Sigmoid colon (tissue), 7 donors: ENCODE data around the gene FRMD8. TPM values are rescaled to one million over a fixed set of nuclear protein-coding genes. Genes with fewer than 3 reads are reported as not detected.

Experiments
- DNase-seq: peaks from one replicate; pipeline ENCODE4 v3.0.0-alpha.2; 2019
- H3K27ac ChIP-seq, 4 donors: fragments of 200-600 bp; sonication (generic); one replicate each; pipeline ENCODE4 v1.5.1; 2016 to 2019; ENCODE audit warnings: mild to moderate bottlenecking in 1 of 4
- H3K27me3 ChIP-seq, 3 donors: fragments of 200-600 bp; sonication (generic); one replicate each; pipeline ENCODE4 v1.5.1; 2019; ENCODE audit warnings: mild to moderate bottlenecking in 1 of 3
- H3K36me3 ChIP-seq, 4 donors: fragments of 200-600 bp; sonication (generic); one replicate each; pipeline ENCODE4 v1.5.1; 2016 to 2019
- H3K4me1 ChIP-seq, 4 donors: fragments of 200-600 bp; sonication (generic); one replicate each; pipeline ENCODE4 v1.5.1; 2017 to 2019
- H3K4me3 ChIP-seq, 4 donors: fragments of 200-600 bp; sonication (generic); one replicate each; pipeline ENCODE4 v1.5.1; 2017 to 2019; ENCODE audit warnings: mild to moderate bottlenecking in 2 of 4, moderate library complexity in 1 of 4
- H3K9me3 ChIP-seq, 4 donors: fragments of 200-600 bp in 3 of 4; sonication (generic) in 3 of 4; one replicate each; pipeline versions ENCODE4 v1.5.1 to v1.6.1; 2013 to 2019
- EP300 ChIP-seq, 4 donors: sonication (generic); formaldehyde crosslinking; IDR thresholded peaks; one replicate each; pipeline ENCODE4 v1.6.1; 2017; ENCODE audit warnings: antibody characterized with exemption in 4 of 4
- POLR2A ChIP-seq, 2 donors: fragments of 450-650 bp; IDR thresholded peaks; one replicate each; pipeline ENCODE4 v1.6.1; 2016; ENCODE audit warnings: antibody characterized with exemption in 2 of 2, mild to moderate bottlenecking in 2 of 2, moderate library complexity in 2 of 2
- POLR2AphosphoS5 ChIP-seq, 4 donors: sonication (generic); formaldehyde crosslinking; IDR thresholded peaks; one replicate each; pipeline ENCODE4 v1.6.1; 2017; ENCODE audit warnings: antibody characterized with exemption in 4 of 4
- WGBS, 2 donors: extraction: QIAGEN DNeasy Blood & Tissue Kit; methylation state at CpG; one replicate each; pipeline ENCODE4 v1.1.7; 2013; 5-methylcytosine and 5-hydroxymethylcytosine counted together
- intact Hi-C: fragments of 100-400 bp; cut with DNase I; formaldehyde crosslinking; loops from one replicate; pipeline ENCODE4 v1.15.1; 2023
- polyA plus RNA-seq, 3 donors: library from polyadenylated mRNA; stranded (reverse); fragments of 200-250 nt; gene quantifications; one replicate each; pipeline ENCODE4 v1.2.3, GENCODE V29; 2013
- total RNA-seq, 4 donors: library from RNA; depleted of rRNA; stranded (reverse); fragments of >200 nt; gene quantifications; one replicate each; pipeline ENCODE4 v1.1.0, GENCODE V29; 2016
- TF ChIP-seq, protein P1 (sequence below), 4 experiments: fragments of 450-650 bp in 3 of 4; fragments of 200-600 bp in 1 of 4; IDR thresholded peaks; one replicate each; pipeline ENCODE4 v1.5.1; 2016 to 2019; ENCODE audit warnings: antibody characterized with exemption in 4 of 4, mild to moderate bottlenecking in 3 of 4, moderate library complexity in 2 of 4
- donor health status: healthy with polysubstance abuse.
- donor health status: Bipolar disorder and iron deficiency.
- donor health status: healthy.

Gene FRMD8
- total and polyA plus RNA-seq, 7 donors: 10.7 to 29.0 (median 21.6) TPM

DNA sequence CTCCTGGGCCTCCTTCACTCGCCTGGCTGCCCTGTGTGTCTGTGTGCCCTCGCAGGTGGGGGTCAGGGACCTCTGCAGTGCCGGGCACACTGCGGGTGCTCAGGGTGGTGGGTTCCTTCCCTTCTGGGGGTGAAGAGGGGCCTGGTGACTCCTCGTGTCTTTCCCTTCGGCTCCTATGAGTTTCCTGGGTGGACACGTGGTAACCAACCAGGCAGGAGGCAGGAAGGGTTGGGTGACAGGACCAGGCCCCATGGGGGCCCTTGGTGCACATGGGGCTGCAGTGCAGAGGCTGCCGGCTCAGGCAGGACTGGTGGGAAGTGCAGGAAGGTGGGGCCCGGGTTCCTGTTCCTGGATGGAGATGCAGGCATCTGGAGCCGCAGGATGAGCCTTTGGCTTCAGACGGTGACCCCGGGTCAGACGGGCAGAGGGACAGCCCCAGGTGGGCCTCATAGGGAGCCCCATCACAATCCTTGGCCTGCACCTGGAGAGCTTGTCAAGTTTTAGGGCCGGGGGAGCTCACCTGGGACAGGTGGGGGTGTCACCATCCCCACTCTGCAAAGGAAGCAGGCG lies 9.6 kb downstream of the FRMD8 start:
- no peak for DNase-seq
- H3K27ac ChIP-seq: no peak overlapping the region
- H3K9me3 ChIP-seq: no peaks in the 10 kb centered on the region
- intact Hi-C loops: no loop called here
- 91 to 93% methylated on average over 15 of the region's 15 CpGs for WGBS, 2 donors
- no peak overlapping the region for H3K4me3 ChIP-seq
- TF ChIP-seq EP300 (IDR thresholded peaks at IDR 0.05): no peak
- TF ChIP-seq POLR2A (IDR thresholded peaks at IDR 0.05): no peak
- TF ChIP-seq, protein P1, sequence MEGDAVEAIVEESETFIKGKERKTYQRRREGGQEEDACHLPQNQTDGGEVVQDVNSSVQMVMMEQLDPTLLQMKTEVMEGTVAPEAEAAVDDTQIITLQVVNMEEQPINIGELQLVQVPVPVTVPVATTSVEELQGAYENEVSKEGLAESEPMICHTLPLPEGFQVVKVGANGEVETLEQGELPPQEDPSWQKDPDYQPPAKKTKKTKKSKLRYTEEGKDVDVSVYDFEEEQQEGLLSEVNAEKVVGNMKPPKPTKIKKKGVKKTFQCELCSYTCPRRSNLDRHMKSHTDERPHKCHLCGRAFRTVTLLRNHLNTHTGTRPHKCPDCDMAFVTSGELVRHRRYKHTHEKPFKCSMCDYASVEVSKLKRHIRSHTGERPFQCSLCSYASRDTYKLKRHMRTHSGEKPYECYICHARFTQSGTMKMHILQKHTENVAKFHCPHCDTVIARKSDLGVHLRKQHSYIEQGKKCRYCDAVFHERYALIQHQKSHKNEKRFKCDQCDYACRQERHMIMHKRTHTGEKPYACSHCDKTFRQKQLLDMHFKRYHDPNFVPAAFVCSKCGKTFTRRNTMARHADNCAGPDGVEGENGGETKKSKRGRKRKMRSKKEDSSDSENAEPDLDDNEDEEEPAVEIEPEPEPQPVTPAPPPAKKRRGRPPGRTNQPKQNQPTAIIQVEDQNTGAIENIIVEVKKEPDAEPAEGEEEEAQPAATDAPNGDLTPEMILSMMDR (IDR thresholded peaks at IDR 0.05): no peak
- no peak for TF ChIP-seq POLR2AphosphoS5 (IDR thresholded peaks at IDR 0.05)
- peaks cover 14 to 76% (median 33%) of the 10 kb centered on the region in 4 donors for H3K36me3 ChIP-seq
- no peaks in the 10 kb centered on the region for H3K27me3 ChIP-seq
- peaks cover 0 to 13% (median 5%) of the 10 kb centered on the region in 4 donors for H3K4me1 ChIP-seq

DNA sequence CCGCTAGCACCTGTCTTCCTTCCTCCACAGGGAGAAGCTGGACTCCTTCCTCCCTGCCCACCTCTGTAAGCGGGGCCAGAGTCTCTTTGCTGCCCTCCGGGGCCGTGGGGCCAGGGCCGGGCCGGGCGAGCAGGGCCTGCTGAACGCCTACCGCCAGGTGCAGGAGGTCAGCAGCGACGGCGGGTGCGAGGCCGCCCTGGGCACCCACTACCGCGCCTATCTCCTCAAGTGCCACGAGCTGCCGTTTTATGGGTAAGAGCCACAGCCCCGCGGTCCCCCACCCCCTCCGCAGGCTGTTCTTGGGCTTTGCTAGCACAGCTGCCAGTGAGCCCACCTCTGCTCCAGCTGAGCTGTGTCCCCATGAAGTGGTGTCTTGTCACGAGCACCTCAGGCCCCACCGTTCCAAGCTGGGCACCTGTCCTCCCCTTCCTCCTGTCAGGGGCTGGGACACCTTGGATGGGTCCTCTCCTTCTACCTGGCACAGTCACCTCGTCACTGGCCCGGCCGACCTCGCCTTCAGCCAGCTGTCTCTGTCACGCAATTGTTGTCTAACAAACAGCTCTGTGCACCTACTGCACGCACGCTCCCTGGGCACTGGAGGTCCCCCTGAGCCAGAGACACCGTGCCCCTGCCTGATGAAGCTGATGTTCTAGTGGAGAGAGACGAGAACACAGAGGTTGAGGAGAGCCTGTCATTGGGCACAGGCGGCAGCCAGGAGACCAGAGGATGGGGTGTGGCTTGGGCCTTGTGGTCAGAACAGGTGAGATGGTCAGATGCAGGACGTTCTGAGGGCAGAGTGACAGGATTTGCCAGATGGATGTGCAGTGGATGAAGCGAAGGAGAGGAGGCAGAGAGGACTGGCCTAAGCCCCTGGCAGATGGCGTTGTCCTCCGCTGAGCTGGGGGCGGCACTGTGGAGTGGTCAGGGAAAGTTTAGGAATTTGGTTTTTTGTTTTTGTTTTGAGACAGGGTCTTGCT lies 10.6 kb downstream of the FRMD8 start:
- Histone ChIP-seq H3K27me3 (no peaks in the 10 kb centered on the region), H3K36me3 (peaks cover 15 to 84% (median 33%) of the 10 kb centered on the region in 4 donors), H3K27ac (no peak overlapping the region), H3K9me3 (no peaks in the 10 kb centered on the region), H3K4me1 (peaks cover 0 to 3% (median 0%) of the 10 kb centered on the region in 4 donors), H3K4me3 (no peak overlapping the region)
- intact Hi-C loops: no loop called here
- WGBS, 2 donors: 91 to 94% methylated on average over 38 of the region's 38 CpGs
- DNase-seq: no peak
- TF ChIP-seq EP300 (IDR thresholded peaks at IDR 0.05) (no peak), POLR2AphosphoS5 (IDR thresholded peaks at IDR 0.05) (no peak)
- TF ChIP-seq, protein P1 (IDR thresholded peaks at IDR 0.05): no peak

DNA sequence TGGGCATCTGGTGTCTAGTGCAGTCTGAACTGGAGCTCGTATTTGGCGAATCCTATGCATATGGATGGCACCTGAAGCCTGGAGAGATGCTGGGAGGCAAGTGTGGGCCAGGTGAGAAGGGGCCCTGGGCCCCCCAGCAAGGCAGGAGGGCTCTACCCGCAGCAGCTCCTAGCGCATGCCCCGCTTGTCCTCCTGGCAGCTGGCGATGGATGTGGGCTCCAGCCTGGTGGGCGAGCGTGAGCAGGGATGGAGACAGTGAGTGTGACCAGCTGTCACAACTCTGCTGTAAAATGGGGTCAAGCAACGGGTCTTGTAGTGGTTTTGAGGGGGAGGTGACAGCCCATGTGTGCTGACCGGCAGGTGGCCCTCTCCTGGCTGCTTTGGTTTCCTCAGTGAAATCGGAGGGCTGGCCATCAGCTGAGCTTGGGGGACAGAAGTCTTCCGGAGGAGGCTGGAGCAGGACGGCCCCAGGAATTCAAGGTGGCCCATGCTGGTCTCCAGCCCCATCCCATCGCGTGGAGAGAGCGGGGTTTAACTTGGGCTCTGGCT lies 12.0 kb downstream of the FRMD8 start:
- no peaks in the 10 kb centered on the region for H3K4me1 ChIP-seq
- peaks cover 15 to 85% (median 29%) of the 10 kb centered on the region in 4 donors for H3K36me3 ChIP-seq
- H3K9me3 ChIP-seq: no peaks in the 10 kb centered on the region
- DNase-seq: no peak
- no peaks in the 10 kb centered on the region for H3K27me3 ChIP-seq
- no peak overlapping the region for H3K4me3 ChIP-seq
- WGBS, 2 donors: 90 to 93% methylated on average over 16 of the region's 16 CpGs
- TF ChIP-seq POLR2AphosphoS5 (IDR thresholded peaks at IDR 0.05) (no peak), POLR2A (IDR thresholded peaks at IDR 0.05) (no peak), EP300 (IDR thresholded peaks at IDR 0.05) (no peak)
- TF ChIP-seq, protein P1 (IDR thresholded peaks at IDR 0.05): no peak
- H3K27ac ChIP-seq: no peak overlapping the region
- intact Hi-C loops: no loop called here

DNA sequence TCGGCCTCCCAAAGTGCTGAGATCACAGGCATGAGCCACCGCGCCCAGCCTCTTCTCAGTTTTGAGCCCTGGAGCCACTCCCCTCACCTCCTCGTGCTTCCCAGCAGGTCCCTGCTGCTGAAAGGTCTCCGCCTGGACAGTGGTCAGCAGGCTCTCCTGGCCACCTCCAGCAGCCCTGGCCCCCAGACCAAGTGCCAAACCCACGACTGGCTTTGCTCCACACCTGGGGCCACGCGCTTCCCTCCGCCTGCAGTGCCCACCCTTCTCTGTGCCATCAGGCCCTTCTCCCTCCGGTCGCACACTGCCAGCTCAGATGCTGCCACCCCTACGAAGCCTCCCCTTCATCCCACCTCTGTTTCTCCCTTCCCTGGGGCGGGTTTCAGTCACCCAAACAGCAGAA lies 12.8 kb downstream of the FRMD8 start:
- DNase-seq: no peak
- no peak overlapping the region for H3K4me3 ChIP-seq
- WGBS, 2 donors: 91 to 95% methylated on average over 13 of the region's 13 CpGs
- H3K9me3 ChIP-seq: no peaks in the 10 kb centered on the region
- H3K27ac ChIP-seq: no peak overlapping the region
- no peaks in the 10 kb centered on the region for H3K27me3 ChIP-seq
- H3K36me3 ChIP-seq: peaks cover 15 to 85% (median 30%) of the 10 kb centered on the region in 4 donors
- TF ChIP-seq EP300 (IDR thresholded peaks at IDR 0.05): no peak
- TF ChIP-seq POLR2AphosphoS5 (IDR thresholded peaks at IDR 0.05): no peak
- H3K4me1 ChIP-seq: peaks cover 0 to 2% (median 0%) of the 10 kb centered on the region in 4 donors
- intact Hi-C loops: no loop called here

DNA sequence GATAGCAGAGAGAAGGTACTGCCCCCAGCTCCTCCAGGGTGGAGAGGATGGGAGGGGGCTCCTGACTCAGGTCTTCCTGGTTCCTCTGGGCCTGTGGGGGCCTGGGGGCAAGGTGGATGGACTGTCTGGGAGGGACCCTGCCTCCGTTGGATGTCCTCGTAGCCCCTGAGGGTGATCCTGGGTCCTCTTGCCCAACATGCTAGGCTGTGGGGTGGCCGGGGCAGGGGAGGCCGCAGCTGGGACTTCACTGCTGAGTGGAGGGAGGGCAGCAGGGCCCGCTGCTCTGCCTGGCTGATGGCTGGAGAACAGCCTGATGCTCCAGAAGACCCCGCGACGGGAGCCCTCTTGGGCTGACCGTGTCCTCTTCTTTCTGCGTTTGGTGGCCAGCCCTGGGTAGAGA lies 13.4 kb downstream of the FRMD8 start:
- intact Hi-C loops: no loop called here
- no peak overlapping the region for H3K4me3 ChIP-seq
- no peak for DNase-seq
- no peak overlapping the region for H3K27ac ChIP-seq
- H3K4me1 ChIP-seq: peaks cover 0 to 2% (median 0%) of the 10 kb centered on the region in 4 donors
- TF ChIP-seq POLR2A (IDR thresholded peaks at IDR 0.05) (no peak), EP300 (IDR thresholded peaks at IDR 0.05) (no peak), POLR2AphosphoS5 (IDR thresholded peaks at IDR 0.05) (no peak)
- TF ChIP-seq, protein P1 (IDR thresholded peaks at IDR 0.05): no peak
- no peaks in the 10 kb centered on the region for H3K27me3 ChIP-seq
- 92 to 93% methylated on average over 10 of the region's 10 CpGs for WGBS, 2 donors
- peaks cover 15 to 85% (median 31%) of the 10 kb centered on the region in 4 donors for H3K36me3 ChIP-seq
- H3K9me3 ChIP-seq: no peaks in the 10 kb centered on the region
